Esophagus squamous epithelium (tissue), 5 donors: ENCODE results near the gene NUDT3. TPM values are rescaled to one million over a fixed set of nuclear protein-coding genes. Genes with fewer than 3 reads are reported as not detected.

Source experiments
- DNase-seq: peaks from one replicate; lab custom pipeline; 2025; lab: John Stamatoyannopoulos, UW
- H3K27ac ChIP-seq, 4 donors: fragments of 200-600 bp; sonication (generic); one replicate each; pipeline ENCODE4 v1.5.1; 2016 to 2019; ENCODE audit warnings: mild to moderate bottlenecking in 1 of 4
- H3K27me3 ChIP-seq, 4 donors: fragments of 200-600 bp; sonication (generic); 1 replicate in 3 of 4; 2 replicates in 1 of 4; pipeline versions ENCODE4 v1.5.1 to v1.6.0; 2017 to 2021; ENCODE audit warnings: antibody characterized with exemption in 1 of 4
- H3K36me3 ChIP-seq, 3 donors: fragments of 200-600 bp; sonication (generic); one replicate each; pipeline ENCODE4 v1.5.1; 2016 to 2019
- H3K4me1 ChIP-seq, 3 donors: fragments of 200-600 bp; sonication (generic); one replicate each; pipeline ENCODE4 v1.5.1; 2017 to 2019
- H3K4me3 ChIP-seq, 4 donors: fragments of 200-600 bp; sonication (generic); 1 replicate in 3 of 4; 2 replicates in 1 of 4; pipeline ENCODE4 v1.5.1; 2016 to 2019; ENCODE audit warnings: mild to moderate bottlenecking in 2 of 4, moderate library complexity in 1 of 4
- H3K9me3 ChIP-seq, 3 donors: fragments of 200-600 bp; sonication (generic); one replicate each; pipeline ENCODE4 v1.5.1; 2016 to 2019
- CTCF ChIP-seq, 6 experiments: fragments of 450-650 bp in 4 of 6; fragments of 200-600 bp in 2 of 6; sonication (generic) in 2 of 6; IDR thresholded peaks; one replicate each; pipeline ENCODE4 v1.5.1; 2016 to 2019; ENCODE audit warnings: antibody characterized with exemption in 6 of 6, mild to moderate bottlenecking in 4 of 6, moderate library complexity in 4 of 6
- POLR2A ChIP-seq, 4 donors: fragments of 450-650 bp; IDR thresholded peaks; one replicate each; pipeline ENCODE4 v1.6.1; 2017; ENCODE audit warnings: antibody characterized with exemption in 4 of 4, mild to moderate bottlenecking in 4 of 4, moderate library complexity in 3 of 4
- WGBS, 2 donors: methylation state at CpG; one replicate each; pipeline ENCODE4 v1.1.5; 2018; 5-methylcytosine and 5-hydroxymethylcytosine counted together
- intact Hi-C: fragments of 100-400 bp; cut with DNase I; formaldehyde crosslinking; loops from one replicate; pipeline ENCODE4 v1.15.0; 2022
- total RNA-seq, 4 donors: library from RNA; depleted of rRNA; stranded (reverse); fragments of >200 nt; gene quantifications; one replicate each; pipeline ENCODE4 v1.1.0, GENCODE V29; 2016
- donor health status: DM: yes; HTN: yes; CAD: no.

NUDT3 gene
- total RNA-seq, 4 donors from 2014 or later = 14.9 to 33.4 (median 22.4) TPM

DNA sequence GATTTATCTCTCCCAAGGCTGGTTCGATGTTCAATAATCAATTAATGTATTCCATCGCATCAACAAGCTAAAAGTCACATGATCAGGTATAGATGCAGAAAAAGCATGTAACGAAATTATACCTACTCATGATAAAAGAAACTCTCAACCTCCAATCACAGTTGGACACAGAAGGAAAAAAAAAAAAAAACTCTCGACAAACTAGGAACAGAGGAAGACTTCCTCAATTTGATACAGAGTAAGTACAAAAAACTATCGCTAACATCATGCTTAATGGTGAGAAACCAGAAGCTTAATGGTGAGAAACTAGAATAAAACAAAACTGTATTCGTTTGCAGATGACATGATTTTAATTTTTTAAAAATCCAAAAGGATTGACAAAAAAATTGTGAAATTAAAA, 81.7 kb downstream of the NUDT3 start:
- Histone ChIP-seq H3K4me3 (no peak overlapping the region), H3K36me3 (no peaks in the 10 kb centered on the region), H3K27me3 (no peaks in the 10 kb centered on the region), H3K4me1 (peaks cover 0 to 20% (median 4%) of the 10 kb centered on the region in 3 donors), H3K27ac (no peak overlapping the region), H3K9me3 (no peaks in the 10 kb centered on the region)
- no peak for DNase-seq
- no peak for TF ChIP-seq POLR2A (IDR thresholded peaks at IDR 0.05)
- no peak for TF ChIP-seq CTCF (IDR thresholded peaks at IDR 0.05)
- WGBS, 2 donors = 83 to 89% methylated on average over 6 of the region's 6 CpGs
- intact Hi-C loops = no loop called here

DNA sequence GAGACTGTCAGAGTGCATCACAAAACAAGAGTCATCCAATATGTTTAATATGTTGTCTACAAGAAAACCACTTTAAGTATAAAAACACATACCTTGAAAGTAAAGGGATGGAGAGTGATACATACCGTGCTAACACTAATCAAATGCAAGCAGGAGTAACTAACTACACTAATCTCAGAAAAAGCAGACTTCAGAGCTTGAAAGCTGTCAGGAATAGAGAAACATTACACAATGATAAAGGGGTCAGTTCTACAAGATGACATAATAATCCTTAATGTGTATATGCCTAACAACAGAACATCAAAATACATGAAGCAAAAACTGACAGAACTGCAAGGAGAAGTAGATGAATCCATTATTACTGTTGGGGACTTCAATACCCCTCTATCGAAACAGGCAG, 84.0 kb downstream of the NUDT3 start:
- Histone ChIP-seq H3K27me3 (no peaks in the 10 kb centered on the region), H3K36me3 (no peaks in the 10 kb centered on the region), H3K27ac (no peak overlapping the region), H3K4me3 (no peak overlapping the region), H3K9me3 (no peaks in the 10 kb centered on the region), H3K4me1 (peaks cover 0 to 17% (median 4%) of the 10 kb centered on the region in 3 donors)
- TF ChIP-seq CTCF (IDR thresholded peaks at IDR 0.05) (no peak), POLR2A (IDR thresholded peaks at IDR 0.05) (no peak)
- intact Hi-C loops = no loop called here
- DNase-seq = no peak
- WGBS, 2 donors = 95 to 98% methylated on average over 2 of the region's 2 CpGs

GRCh38 chr6:34305982-34306708, 86.3 kb downstream of the NUDT3 start:
- intact Hi-C loops = no loop called here
- H3K27ac ChIP-seq = peak overlapping the region in 2 of 4 donors; percentile 2
- TF ChIP-seq POLR2A (IDR thresholded peaks at IDR 0.05) (no peak), CTCF (IDR thresholded peaks at IDR 0.05) (no peak)
- peaks cover 0 to 26% (median 8%) of the 10 kb centered on the region in 3 donors for H3K4me1 ChIP-seq
- no peaks in the 10 kb centered on the region for H3K27me3 ChIP-seq
- no peak overlapping the region for H3K4me3 ChIP-seq
- no peak for DNase-seq
- no peaks in the 10 kb centered on the region for H3K9me3 ChIP-seq
- no peaks in the 10 kb centered on the region for H3K36me3 ChIP-seq
- 53 to 57% methylated on average over 6 of the region's 6 CpGs for WGBS, 2 donors

- intact Hi-C loops = no loop called here
- Histone ChIP-seq H3K27me3 (no peaks in the 10 kb centered on the region), H3K36me3 (no peaks in the 10 kb centered on the region), H3K9me3 (no peaks in the 10 kb centered on the region), H3K27ac (no peak overlapping the region), H3K4me1 (peaks cover 0 to 26% (median 8%) of the 10 kb centered on the region in 3 donors), H3K4me3 (no peak overlapping the region)
- TF ChIP-seq POLR2A (IDR thresholded peaks at IDR 0.05) (no peak), CTCF (IDR thresholded peaks at IDR 0.05) (no peak)
- no peak for DNase-seq
- WGBS, 2 donors = 60 to 72% methylated on average over 2 of the region's 2 CpGs
Observed at GRCh38 chr6:34305497-34305896, 87.0 kb downstream of the NUDT3 start.

DNA sequence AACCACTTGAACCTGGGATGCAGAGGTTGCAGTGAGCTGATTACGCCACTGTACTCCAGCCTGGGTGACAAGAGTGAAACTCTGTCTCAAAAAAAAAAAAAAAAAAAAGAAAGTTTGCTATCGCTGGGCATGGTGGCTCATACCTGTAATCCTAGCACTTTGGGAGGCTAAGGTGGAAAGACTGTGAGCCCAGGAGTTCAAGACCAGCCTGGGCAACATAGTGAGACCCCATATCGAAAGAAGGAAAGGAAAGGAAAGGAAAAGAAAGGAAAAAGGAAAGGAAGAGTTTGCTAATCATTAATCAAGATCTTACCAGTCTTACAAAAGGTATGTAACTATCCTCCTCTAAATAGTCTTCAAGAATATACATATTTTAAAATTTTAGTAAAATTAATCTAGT, 88.3 kb downstream of the NUDT3 start:
- intact Hi-C loops = no loop called here
- Histone ChIP-seq H3K9me3 (no peaks in the 10 kb centered on the region), H3K27ac (no peak overlapping the region), H3K4me1 (peaks cover 0 to 33% (median 8%) of the 10 kb centered on the region in 3 donors), H3K4me3 (no peak overlapping the region), H3K27me3 (no peaks in the 10 kb centered on the region), H3K36me3 (no peaks in the 10 kb centered on the region)
- DNase-seq = no peak
- TF ChIP-seq CTCF (IDR thresholded peaks at IDR 0.05) (no peak), POLR2A (IDR thresholded peaks at IDR 0.05) (no peak)
- WGBS, 2 donors = 89 to 95% methylated on average over 3 of the region's 3 CpGs
